ENCODE results near the gene CEMIP. TPM values are rescaled to one million over a fixed set of nuclear protein-coding genes. Genes with fewer than 3 reads are reported as not detected.

CEMIP gene
- total RNA-seq, 1 donor from 2014 or later: under 0.01 TPM

DNA sequence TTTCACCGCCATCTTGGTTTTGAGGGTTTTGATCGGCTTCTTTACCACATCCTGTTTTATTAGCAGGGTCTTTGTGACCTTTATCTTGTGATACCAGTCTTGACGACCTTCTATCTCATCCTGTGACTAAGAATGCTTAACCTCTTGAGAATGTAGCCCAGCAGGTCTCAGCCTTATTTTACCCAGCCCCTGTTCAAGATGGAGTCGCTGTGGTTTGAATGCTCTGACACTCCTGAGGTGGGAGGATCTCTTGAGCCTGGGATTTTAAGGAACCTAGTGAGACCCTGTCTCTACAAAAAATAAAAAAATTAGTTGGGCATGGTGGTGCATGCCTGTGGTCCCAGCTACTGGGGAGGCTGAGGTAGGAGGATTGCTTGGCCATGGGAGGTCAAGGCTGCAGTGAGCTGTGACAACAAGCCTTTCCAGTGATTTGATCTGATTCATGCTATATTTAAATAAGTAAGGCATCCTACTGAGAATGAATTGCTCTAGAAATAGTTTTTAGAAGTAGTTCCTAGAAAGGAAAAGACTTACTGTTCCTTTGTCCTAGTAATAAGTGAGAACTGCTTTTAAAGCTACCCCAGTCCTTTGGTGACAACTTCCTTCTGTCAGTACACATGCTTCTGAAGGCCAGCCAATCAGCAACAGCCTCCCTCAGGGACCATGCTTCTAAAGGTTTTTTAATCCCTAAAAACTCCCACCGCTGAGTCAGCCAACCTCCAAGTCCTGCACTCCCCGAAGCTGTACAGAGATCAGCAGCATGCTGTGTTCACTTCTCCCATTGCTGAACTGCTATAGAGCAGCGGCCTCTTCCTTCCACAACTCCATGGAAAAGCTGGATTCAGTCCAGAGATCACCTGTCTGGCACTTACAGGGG lies 9.1 kb upstream of the CEMIP start:
- TF ChIP-seq, protein P1, sequence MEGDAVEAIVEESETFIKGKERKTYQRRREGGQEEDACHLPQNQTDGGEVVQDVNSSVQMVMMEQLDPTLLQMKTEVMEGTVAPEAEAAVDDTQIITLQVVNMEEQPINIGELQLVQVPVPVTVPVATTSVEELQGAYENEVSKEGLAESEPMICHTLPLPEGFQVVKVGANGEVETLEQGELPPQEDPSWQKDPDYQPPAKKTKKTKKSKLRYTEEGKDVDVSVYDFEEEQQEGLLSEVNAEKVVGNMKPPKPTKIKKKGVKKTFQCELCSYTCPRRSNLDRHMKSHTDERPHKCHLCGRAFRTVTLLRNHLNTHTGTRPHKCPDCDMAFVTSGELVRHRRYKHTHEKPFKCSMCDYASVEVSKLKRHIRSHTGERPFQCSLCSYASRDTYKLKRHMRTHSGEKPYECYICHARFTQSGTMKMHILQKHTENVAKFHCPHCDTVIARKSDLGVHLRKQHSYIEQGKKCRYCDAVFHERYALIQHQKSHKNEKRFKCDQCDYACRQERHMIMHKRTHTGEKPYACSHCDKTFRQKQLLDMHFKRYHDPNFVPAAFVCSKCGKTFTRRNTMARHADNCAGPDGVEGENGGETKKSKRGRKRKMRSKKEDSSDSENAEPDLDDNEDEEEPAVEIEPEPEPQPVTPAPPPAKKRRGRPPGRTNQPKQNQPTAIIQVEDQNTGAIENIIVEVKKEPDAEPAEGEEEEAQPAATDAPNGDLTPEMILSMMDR (IDR thresholded peaks at IDR 0.05; ENCODE audit: insufficient read depth, low read length, poor library complexity, severe bottlenecking): no peak
- Histone ChIP-seq H3K4me3 (ENCODE audit: low read depth, low read length) (no peak overlapping the region), H3K27me3 (ENCODE audit: control insufficient read depth, insufficient read depth, low read length) (no peaks in the 10 kb centered on the region), H3K36me3 (ENCODE audit: control insufficient read depth, insufficient read depth, low read length) (no peaks in the 10 kb centered on the region)
- no peak for DNase-seq (ENCODE audit: low read depth)

DNA sequence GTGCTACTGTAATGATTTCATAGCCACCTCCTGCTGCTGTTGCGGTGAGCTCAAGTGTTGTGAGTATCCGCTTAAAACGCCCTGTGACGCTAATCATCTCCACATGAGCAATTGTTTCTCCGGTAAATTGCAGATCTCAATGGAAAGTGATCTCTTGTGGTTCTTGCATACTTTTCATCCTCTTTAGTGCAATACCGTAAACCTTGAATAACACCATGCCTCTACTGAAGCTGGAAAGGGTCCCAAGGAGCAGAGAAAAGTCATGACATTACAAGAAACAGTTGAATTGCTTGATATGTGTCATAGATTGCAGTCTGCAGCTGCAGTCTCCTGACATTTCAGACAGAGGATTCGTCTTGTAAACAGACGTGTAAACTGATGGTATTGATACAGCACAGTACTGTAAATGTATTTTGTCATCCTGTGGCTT lies 6.0 kb upstream of the CEMIP start:
- TF ChIP-seq, protein P1 (IDR thresholded peaks at IDR 0.05; ENCODE audit: insufficient read depth, low read length, poor library complexity, severe bottlenecking): no peak
- Histone ChIP-seq H3K27me3 (ENCODE audit: control insufficient read depth, insufficient read depth, low read length) (no peaks in the 10 kb centered on the region), H3K4me3 (ENCODE audit: low read depth, low read length) (no peak overlapping the region), H3K36me3 (ENCODE audit: control insufficient read depth, insufficient read depth, low read length) (no peaks in the 10 kb centered on the region)
- DNase-seq (ENCODE audit: low read depth): no peak

DNA sequence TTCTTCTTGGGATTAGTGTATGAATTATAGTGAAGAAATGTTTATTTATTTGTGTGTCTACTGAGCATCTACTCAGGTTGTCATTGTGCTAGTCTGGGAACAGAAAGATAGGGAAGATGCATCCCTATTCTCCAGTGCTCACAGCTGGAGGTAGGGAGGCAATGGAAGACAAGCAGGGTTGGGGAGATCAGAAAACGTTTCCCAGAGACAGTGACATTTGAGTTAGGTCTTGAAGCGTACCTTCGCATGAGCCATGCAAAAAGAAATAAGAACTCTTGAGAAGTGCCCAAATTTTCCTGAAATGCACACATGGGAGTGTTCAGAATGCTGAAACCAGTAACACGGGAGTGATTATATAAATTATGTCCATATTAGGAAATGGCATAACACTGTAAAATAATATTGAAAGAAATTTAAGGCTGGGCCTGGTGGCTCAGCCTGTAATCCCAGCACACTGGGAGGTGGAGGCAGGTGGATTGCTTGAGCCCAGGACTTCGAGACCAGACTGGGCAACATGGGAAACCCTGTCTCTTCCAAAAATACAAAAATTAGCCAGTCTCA lies 5.3 kb upstream of the CEMIP start:
- TF ChIP-seq, protein P1 (IDR thresholded peaks at IDR 0.05; ENCODE audit: insufficient read depth, low read length, poor library complexity, severe bottlenecking): no peak
- Histone ChIP-seq H3K36me3 (ENCODE audit: control insufficient read depth, insufficient read depth, low read length) (no peaks in the 10 kb centered on the region), H3K4me3 (ENCODE audit: low read depth, low read length) (no peak overlapping the region), H3K27me3 (ENCODE audit: control insufficient read depth, insufficient read depth, low read length) (peaks cover 6% of the 10 kb centered on the region)
- DNase-seq (ENCODE audit: low read depth): no peak

DNA sequence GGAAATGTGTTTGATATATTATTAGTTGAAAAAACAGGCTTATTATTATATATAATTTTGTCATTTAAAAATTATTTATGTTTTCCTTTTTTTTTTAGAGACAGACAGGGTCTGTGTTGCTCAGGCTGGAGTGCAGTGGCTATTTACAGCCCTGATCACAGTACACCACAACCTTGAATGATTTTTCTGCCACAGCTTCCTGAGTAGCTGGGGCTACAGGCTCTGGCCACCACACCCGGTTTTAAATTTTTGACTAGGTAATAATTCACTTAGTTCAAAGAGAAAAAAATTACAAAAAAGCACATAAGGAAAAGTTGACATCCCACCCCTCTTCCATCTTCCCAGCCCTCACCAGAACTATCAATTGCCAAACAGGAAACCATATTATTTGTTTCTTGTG lies 4.7 kb upstream of the CEMIP start:
- Histone ChIP-seq H3K36me3 (ENCODE audit: control insufficient read depth, insufficient read depth, low read length) (no peaks in the 10 kb centered on the region), H3K27me3 (ENCODE audit: control insufficient read depth, insufficient read depth, low read length) (peaks cover 11% of the 10 kb centered on the region), H3K4me3 (ENCODE audit: low read depth, low read length) (no peak overlapping the region)
- TF ChIP-seq, protein P1 (IDR thresholded peaks at IDR 0.05; ENCODE audit: insufficient read depth, low read length, poor library complexity, severe bottlenecking): no peak
- no peak for DNase-seq (ENCODE audit: low read depth)

DNA sequence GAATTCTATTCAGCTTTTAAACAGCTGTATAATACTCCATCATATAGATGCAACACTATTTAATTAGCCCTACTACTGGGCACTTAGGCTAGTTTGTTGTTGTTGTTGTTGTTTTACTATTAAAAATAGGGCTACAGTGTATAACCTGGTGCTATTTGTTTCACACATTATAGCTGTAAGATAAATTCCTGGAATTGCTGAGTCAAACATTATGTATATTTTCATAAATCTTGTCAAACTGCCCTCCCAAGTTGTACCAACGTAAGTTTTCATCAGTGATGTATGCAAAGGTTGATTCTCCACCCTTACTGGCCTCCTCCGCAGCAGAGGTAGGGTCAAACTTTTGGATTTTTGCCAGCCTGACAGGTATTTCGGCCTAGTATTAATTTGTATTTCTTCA lies 3.8 kb upstream of the CEMIP start:
- TF ChIP-seq, protein P1 (IDR thresholded peaks at IDR 0.05; ENCODE audit: insufficient read depth, low read length, poor library complexity, severe bottlenecking): no peak
- no peaks in the 10 kb centered on the region for H3K36me3 ChIP-seq (ENCODE audit: control insufficient read depth, insufficient read depth, low read length)
- DNase-seq (ENCODE audit: low read depth): no peak
- H3K4me3 ChIP-seq (ENCODE audit: low read depth, low read length): no peak overlapping the region
- H3K27me3 ChIP-seq (ENCODE audit: control insufficient read depth, insufficient read depth, low read length): peaks cover 20% of the 10 kb centered on the region

Measured in kidney epithelial cell (primary cell).